ENCODE results near the gene TSSC4. TPM values are rescaled to one million over a fixed set of nuclear protein-coding genes. Genes with fewer than 3 reads are reported as not detected.

The TSSC4 gene
- total RNA-seq, 6 experiments from 2014 or later: 17.6 to 27.0 (median 19.5) TPM

- Histone ChIP-seq H3K36me3 (no peaks in the 10 kb centered on the region), H3K4me1 (no peaks in the 10 kb centered on the region), H3K27ac (no peak overlapping the region), H3K4me3 (no peak overlapping the region), H3K9me3 (no peaks in the 10 kb centered on the region), H3K27me3 (no peaks in the 10 kb centered on the region)
- intact Hi-C loops (cut with DNase I): no loop called here
- ATAC-seq (no peak), DNase-seq (no peak)
- TF ChIP-seq CTCF (IDR thresholded peaks at IDR 0.05) (no peak), POLR2A (IDR thresholded peaks at IDR 0.05) (no peak)
- 50% methylated on average over 4 of the region's 14 CpGs for WGBS (ENCODE audit: insufficient coverage, low coverage, low lambda C conversion rate, missing lambda C conversion rate)
These were observed 26.4 kb downstream of the TSSC4 start for GRCh38 chr11:2426826-2427521.

GRCh38 chr11:2427721-2428321 is 27.3 kb downstream of the TSSC4 start:
- no peaks in the 10 kb centered on the region for H3K4me1 ChIP-seq
- no peak overlapping the region for H3K4me3 ChIP-seq
- H3K9me3 ChIP-seq: no peaks in the 10 kb centered on the region
- H3K36me3 ChIP-seq: no peaks in the 10 kb centered on the region
- intact Hi-C loops (cut with DNase I): loop anchor here (2.0 kb wide), 1 partner anchor 103 kb away; no protein-coding TSS in a partner anchor
- no peaks in the 10 kb centered on the region for H3K27me3 ChIP-seq
- ATAC-seq: no peak
- TF ChIP-seq CTCF (IDR thresholded peaks at IDR 0.05) (no peak), POLR2A (IDR thresholded peaks at IDR 0.05) (no peak)
- WGBS (ENCODE audit: insufficient coverage, low coverage, low lambda C conversion rate, missing lambda C conversion rate): 47% methylated on average over 3 of the region's 12 CpGs
- H3K27ac ChIP-seq: no peak overlapping the region
- no peak for DNase-seq

GRCh38 chr11:2428322-2428795 is 27.8 kb downstream of the TSSC4 start:
- Histone ChIP-seq H3K9me3 (no peaks in the 10 kb centered on the region), H3K4me3 (no peak overlapping the region), H3K27me3 (no peaks in the 10 kb centered on the region), H3K27ac (no peak overlapping the region), H3K36me3 (no peaks in the 10 kb centered on the region), H3K4me1 (no peaks in the 10 kb centered on the region)
- intact Hi-C loops (cut with DNase I): loop anchor here (2.0 kb wide), 1 partner anchor 102 kb away; no protein-coding TSS in a partner anchor
- ATAC-seq (peak; percentile 69 to 88 (median 80)), DNase-seq (peak; percentile 82 to 85 (median 84))
- TF ChIP-seq CTCF (IDR thresholded peaks at IDR 0.05) (peak; percentile 67 to 85 (median 76)), POLR2A (IDR thresholded peaks at IDR 0.05) (no peak)
- 38% methylated on average over 8 of the region's 8 CpGs for WGBS (ENCODE audit: insufficient coverage, low coverage, low lambda C conversion rate, missing lambda C conversion rate)

- no peaks in the 10 kb centered on the region for H3K9me3 ChIP-seq
- WGBS (ENCODE audit: insufficient coverage, low coverage, low lambda C conversion rate, missing lambda C conversion rate): 63% methylated on average over 1 of the region's 1 CpG
- no peak overlapping the region for H3K4me3 ChIP-seq
- DNase-seq (peak in 1 of 3 donors; percentile 1), ATAC-seq (no peak)
- H3K4me1 ChIP-seq: no peaks in the 10 kb centered on the region
- intact Hi-C loops (cut with DNase I): loop anchor here in 1 of 2 donors (5.0 kb wide), 1 partner anchor 461 kb away; no protein-coding TSS in a partner anchor
- H3K27me3 ChIP-seq: no peaks in the 10 kb centered on the region
- H3K27ac ChIP-seq: no peak overlapping the region
- TF ChIP-seq POLR2A (IDR thresholded peaks at IDR 0.05) (no peak), CTCF (IDR thresholded peaks at IDR 0.05) (no peak)
- no peaks in the 10 kb centered on the region for H3K36me3 ChIP-seq
These were observed 30.8 kb downstream of the TSSC4 start for GRCh38 chr11:2431395-2431794.

All from right lobe of liver (tissue), 6 donors.